HG03135 (cell line): ENCODE results near the gene PDIA2.

ENCODE experiments used
- ATAC-seq: cut with Tn5 transposase; IDR thresholded peaks from one replicate; pipeline ENCODE4 v1.9.1; 2021; ENCODE audit warnings: mild to moderate bottlenecking, moderate library complexity; ENCODE audit not compliant: unreplicated experiment

PDIA2 gene

DNA sequence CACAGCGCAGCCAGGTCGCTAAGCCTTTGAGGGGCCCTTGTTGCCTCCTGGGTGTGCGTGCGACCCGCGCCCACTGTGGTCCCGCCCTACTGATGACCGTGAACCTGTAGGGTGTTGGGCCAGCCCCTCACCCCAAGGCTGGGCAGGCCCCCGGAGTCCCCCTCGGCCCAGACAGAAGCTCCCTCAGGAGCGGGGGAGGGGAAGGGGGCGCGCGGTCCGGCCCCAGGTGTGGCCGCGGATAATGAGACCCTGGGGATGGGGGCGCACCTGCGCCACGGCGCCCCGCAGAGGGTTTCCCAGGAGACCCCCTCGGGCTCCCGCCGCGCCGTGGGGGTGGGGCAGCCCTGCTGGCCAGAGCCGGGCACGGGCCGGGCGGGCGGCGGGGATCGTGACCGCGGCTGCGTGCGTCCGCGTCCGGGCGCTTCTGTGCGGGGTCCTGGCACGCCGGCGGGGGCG, 2.9 kb upstream of the PDIA2 start:
- no peak for ATAC-seq

DNA sequence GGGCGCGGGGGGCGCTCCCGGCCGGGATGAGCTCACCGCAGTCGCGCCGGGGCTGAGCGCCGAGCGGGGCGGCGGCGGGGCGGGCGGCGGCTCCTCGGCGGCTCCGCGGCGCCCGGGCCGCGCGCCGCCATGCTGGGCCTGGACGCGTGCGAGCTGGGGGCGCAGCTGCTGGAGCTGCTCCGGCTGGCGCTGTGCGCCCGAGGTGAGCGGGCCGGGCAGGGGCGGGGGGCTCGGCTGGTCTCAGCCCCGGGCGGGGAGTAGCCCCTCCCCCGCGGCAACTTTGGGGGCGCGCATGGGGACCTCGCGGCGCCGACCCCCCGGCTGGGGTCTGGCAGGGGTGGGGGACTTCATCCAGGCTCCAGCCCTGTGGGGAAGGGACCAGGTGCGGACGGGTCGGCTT, 2.4 kb upstream of the PDIA2 start, which contains the start of gene ARHGDIG:
ARHGDIG (plus strand) TSS at position 40 of the 400 bp plus-strand sequence; CDS start at position 130, 90 bp downstream.
- ATAC-seq, result no peak

DNA sequence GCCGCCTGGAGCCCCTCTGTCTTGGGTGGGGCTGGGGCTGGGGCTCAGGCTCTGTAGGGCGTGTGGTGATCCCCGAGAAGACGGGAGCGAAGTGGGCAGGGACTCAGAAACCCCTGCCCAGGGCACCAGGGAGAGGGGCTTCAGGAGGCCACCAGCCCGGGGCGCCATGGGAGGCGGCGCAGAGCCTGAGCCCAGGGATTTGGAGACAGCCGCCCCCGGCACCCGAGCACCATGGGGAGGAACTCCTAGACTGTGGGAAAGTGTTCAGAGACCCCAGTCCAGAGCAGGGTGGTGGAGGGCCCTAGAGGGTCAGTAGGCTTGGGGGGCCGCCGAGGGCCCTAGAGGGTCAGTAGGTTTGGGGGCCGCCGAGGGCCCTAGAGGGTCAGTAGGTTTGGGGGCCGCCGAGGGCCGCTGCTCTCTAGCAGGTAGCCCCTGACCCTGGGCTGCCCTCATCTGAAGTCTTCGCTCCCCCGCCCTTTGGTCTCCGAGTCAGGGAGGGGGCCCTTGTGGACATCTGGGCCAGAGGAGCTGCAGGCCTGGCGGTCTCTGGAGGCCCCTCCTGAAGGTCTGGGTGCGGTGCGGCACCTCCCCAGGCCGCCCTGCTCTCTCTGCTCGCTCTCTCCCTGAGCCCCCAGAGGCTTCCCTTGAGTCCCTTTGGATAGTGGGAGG, 1.8 kb upstream of the PDIA2 start:
- ATAC-seq, result no peak

DNA sequence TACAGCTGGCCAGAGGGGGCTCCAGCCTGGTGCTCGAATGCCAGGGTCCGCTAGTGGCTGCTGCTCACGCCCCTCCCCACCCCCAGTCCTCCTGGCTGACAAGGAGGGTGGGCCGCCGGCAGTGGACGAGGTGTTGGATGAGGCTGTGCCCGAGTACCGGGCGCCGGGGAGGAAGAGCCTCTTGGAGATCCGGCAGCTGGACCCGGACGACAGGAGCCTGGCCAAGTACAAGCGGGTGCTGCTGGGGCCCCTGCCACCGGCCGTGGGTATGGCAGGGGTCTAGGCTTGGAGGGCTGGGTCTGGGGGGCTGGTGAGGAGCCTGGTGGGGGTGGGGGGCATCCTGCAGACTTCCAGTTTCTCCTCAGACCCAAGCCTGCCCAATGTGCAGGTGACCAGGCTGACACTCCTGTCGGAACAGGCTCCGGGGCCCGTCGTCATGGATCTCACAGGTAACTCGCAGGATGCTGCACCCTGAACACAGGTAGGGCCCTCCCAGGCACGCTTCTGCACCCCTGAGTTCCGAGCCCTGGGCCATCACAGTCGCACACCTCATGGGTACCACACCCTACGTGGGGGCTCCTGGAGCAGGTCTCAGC, 1.2 kb upstream of the PDIA2 start:
- no peak for ATAC-seq

DNA sequence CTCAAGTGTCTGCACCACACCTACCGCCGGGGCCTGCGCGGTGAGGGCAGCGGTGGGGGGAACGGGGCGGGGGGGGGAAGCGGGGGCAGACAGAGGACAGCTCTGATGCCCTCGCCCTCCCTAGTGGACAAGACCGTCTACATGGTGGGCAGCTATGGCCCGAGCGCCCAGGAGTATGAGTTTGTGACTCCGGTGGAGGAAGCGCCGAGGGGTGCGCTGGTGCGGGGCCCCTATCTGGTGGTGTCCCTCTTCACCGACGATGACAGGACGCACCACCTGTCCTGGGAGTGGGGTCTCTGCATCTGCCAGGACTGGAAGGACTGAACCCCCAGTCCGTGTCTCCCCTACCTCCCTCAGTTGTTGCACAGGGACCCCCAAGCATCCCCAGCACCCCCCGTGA, 473 bp upstream of the PDIA2 start:
- ATAC-seq, result no peak

DNA sequence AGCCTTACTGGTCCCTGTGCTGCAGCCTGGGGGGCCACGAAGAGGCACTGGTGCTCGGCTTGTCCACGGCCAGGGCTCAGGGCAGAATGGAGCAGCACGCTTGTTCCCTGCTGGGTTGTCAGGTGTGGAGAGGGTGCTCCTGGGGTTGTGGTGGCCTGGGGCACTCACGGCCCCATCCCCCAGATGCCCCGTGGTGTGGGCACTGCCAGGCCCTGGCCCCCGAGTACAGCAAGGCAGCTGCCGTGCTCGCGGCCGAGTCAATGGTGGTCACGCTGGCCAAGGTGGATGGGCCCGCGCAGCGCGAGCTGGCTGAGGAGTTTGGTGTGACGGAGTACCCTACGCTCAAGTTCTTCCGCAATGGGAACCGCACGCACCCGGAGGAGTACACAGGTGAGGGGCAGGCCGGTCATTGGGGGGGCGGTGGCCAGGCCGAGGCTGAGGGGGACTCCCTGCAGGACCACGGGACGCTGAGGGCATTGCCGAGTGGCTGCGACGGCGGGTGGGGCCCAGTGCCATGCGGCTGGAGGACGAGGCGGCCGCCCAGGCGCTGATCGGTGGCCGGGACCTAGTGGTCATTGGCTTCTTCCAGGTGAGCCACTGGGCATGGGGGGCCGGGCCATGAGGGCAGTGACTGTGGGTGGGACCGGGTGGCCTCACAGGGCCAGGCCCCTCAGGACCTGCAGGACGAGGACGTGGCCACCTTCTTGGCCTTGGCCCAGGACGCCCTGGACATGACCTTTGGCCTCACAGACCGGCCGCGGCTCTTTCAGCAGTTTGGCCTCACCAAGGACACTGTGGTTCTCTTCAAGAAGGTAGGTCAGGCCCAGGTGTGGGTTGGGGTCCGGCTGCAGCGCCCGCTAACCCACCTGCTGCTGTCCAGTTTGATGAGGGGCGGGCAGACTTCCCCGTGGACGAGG, 1.5 kb downstream of the PDIA2 start:
- no peak for ATAC-seq

DNA sequence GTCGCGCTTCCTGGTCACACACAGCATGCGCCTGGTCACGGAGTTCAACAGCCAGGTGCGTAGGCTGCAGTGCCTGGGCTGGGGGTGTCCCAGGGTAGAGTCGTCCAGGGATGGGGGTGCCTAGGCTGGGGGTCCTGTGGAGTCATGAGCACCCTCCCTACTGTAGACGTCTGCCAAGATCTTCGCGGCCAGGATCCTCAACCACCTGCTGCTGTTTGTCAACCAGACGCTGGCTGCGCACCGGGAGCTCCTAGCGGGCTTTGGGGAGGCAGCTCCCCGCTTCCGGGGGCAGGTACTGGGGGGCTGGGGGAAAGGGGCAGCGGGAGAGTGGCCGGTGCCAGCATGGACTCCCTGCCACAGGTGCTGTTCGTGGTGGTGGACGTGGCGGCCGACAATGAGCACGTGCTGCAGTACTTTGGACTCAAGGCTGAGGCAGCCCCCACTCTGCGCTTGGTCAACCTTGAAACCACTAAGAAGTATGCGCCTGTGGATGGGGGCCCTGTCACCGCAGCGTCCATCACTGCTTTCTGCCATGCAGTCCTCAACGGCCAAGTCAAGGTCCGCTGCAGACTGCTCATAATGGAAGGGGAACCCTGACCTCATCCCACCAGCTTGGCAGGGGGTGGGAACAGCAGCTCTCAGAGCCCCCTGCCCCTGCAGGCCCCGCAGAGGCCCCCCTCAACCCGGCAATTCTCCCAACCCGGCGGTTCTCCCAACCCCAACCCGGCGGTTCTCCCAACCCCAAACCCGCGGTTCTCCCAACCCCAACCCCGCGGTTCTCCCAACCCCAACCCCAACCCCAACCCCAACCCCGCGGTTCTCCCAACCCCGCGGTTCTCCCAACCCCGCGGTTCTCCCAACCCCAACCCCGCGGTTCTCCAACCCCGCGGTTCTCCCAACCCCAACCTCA, 2.4 kb downstream of the PDIA2 start:
- ATAC-seq, result no peak

DNA sequence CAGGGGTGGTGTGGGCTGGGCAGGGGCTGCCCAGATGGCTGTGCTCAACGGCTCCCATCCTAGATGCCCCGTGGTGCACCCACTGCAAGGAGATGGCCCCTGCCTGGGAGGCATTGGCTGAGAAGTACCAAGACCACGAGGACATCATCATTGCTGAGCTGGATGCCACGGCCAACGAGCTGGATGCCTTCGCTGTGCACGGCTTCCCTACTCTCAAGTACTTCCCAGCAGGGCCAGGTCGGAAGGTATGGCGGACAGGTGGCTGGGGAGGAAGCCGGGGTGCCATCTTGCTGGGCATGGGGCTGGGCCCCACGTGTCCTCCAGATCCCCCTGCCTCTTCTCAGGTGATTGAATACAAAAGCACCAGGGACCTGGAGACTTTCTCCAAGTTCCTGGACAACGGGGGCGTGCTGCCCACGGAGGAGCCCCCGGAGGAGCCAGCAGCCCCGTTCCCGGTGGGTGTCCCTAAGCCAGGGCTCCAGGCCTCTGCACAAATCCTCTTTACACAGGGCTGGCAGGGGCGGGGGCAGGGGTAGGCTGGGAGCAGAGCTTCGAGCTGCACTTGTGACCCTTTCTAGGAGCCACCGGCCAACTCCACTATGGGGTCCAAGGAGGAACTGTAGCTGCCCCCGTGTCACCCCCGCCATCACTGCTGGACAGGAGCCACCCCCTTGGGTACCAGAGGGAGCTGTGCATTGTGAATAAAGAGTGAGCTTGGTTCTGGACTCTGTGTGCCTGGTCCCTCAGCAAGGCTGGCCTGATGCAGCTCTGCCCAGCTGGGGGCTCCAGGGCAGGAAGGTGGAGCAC, 3.7 kb downstream of the PDIA2 start:
- no peak for ATAC-seq

DNA sequence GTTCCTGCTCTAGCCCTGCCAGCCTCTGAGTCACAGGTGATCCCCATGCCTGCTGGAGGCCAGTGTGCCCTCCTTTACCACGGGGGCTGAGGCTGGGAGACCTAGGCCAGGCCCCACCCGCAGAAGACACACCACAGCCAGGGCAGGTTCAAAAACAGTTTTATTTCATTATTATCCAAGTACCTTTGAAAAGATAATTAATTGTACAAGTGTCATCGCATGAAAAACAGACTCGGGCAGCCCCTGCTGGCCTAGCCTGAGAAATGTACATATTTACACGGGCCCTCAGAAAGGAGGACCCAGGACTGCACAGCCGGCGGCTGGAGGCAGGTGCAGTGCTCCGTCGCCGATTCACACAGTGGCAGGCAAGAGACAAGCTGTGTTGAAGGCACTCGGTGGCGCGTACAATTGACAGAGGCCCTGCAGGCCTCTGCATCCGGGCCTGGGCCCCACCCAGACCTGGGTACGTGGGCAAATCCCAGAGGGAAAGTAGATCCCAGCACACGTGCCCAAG, 4.4 kb downstream of the PDIA2 start:
- no peak for ATAC-seq

DNA sequence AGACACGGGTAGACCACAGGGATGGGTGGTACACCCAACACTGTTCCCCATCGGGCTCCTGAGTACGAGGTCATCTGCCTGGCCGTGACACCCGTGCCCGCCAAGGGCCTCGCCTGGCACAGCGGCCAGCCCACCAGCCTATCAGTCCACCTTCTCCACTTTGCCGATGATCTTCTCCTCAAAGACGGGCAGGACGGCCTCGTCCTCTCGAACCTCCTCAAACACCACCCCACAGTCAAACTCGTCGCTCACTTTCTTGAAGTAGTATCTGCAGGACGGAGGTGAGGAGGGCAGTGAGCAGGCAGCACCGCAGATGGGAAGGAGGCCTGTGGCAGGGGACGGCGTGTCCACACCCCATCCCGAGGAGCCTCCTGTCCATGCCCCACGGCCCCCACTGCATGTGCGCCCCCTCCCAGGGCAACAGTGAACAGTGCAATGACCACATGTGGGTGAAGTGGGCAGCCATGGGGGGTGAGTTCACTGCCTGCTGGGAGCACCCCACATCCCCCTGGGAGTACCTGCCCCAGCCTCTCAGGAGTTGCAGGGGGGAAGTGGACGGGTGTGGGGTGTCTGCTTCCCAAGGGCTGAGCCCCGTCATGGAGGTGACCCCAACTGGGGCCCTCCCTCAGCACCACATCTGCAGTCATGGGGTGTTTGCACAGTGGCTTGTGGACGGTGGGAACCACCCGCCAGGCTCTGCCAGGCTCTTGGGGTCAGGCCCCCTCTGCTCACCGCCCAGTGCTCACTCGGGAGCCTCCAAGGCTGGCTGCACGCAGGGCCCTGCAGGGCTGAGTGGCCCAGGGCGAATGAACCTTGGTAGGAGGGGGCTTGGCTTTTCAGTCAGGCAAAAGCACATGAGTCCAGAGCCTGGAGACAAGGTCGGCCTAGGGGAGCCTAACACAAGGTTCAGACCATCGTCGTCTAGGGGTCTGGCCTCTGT, 5.3 kb downstream of the PDIA2 start:
- ATAC-seq, result no peak

DNA sequence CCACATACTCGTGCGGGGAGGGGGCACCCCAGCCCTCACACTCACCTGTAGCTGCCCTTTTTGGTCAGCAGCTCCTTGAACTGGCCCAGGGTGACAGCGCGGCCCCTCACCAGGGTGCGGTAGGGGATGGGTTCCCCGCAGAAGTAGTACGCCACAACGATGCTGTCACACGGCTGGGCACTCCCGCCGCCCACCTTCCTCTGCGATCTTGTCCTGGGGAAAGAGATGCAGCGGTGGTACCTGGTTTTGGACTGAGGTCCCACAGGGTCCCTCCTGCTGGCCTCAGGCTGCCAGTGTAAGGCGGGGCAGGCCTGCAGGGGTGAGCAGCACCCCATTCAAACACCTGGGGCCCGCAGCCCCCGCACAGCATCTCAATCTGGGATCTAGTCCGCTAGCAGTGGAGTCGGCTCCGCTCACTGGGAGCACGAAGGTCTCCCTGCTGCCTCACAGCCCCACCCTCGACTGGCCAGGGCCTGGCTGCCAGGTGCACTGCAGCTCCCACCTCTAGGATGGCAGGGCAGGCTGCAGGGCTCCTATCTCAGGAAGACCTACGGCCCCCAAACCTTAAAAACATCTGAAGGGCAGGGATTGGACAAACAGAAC, 6.5 kb downstream of the PDIA2 start:
- no peak for ATAC-seq

DNA sequence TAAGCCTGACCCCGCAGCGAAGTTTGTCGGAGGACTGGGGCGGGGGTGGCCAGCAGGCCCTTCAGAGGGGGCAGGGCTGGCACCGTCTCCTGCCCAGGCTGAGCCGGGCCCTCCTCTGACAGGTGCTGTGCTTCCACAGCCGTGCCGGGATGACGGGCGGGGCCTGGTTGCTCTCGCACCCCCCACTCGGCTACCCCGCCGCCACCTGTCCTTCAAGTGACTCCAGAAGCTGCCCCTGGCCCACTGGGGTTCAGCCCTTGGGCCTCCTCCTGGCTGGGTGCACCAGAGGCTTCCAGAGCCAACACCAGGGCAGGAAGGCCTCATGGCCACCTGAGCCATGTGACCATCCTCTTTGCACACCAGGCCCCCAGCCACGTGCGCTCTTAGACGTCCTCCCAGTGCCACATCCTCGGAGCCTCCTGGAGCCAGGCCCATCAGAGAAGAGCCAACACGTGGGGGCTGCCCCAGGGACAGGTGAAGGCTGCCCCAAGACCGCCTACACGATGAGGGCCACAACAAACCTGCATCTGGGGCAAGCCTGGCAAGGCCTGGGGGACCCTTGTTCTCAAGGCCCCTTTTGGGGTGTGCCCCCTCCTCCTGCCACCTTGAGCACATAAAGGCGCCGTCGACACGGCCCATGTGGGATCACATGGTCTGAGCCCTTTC, 7.2 kb downstream of the PDIA2 start:
- no peak for ATAC-seq

DNA sequence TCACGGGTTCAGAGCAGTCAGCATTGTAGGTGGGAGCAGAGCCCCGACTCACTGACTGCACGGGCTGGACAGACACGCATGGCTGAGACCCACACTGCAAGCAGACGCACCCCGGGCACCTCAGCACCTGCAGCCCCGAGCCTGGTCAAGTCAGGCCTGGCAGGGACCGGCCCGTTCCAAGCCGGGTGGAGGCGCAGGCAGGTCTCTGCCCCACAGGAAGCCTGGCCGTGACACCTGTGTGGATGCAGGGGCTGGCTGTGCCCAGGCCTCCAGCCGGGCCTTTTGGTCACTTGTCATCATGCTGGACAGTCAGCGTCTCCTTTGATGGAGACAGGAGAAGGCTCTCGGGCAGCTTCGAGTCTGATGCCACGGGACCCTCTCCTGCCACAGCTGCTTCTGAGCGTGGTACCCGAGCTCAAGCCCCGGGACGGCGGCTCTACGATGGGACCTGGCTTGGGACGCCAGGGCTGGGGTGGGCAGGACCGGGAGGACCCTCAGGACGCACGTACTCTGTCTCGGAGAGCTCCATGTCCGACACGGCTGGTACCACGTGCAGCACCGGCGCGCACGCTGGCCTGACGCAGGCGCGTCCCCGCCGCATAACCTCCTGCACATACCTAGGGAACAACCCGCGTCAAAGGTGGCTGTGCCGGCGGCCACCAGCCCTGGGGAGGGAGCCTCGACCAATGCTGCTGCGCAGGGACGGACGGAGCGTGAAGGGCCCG, 7.9 kb downstream of the PDIA2 start:
- ATAC-seq, result no peak

DNA sequence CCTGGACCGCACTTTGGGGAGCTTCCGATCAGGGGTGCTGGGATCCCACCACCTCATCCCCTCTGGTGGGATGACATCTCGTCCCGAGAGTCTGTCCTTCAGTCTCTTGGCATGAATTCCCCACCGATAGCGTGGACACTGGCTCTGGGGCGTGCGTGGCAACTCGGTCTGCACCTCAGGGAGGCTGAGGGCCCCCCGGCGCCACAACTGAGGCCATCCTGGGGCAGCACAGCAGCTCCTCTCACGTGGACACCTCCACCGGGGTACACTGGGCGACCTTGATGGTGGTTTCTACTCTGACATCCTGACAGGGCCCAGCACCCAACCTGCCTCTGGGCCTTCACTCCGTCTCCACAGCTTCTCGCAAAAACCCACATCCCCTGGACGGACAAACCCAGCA, 8.6 kb downstream of the PDIA2 start:
- ATAC-seq, result no peak

DNA sequence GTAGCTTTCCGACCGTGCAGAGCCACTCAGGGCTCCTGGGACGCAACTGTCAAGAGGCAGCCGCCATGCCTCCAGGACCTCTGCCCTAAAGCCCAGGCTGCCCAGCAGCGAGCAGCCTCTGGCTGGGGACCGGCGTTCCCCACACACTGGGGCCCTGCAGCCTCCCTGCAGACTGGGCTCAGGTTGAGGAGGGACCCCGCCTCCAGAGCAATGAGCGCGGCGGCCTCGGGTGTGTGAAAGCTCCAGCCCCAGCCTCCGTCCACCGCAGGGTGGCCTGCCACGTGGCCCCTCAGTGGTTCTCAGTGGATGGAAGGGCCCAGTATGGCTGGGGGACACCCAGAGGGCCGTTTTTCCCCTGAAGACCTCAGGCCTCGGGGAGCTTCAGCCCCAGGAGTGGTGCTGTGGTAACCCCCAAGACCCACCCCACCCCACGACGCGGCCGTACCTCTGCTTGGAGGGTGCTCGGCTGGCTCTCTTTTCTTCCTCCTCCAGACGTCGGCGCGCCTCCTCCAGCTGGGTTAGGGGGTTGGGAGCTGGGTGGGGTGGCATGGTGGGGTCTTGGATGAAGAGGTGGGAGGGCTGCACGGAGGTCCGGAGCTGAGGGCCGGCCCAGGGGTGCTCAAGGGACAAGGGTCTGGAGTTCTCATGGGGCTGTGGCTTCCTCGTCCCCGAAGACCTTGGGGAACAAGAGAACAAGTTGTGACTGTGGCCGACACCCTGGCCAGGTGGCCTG, 10.2 kb downstream of the PDIA2 start:
- no peak for ATAC-seq

DNA sequence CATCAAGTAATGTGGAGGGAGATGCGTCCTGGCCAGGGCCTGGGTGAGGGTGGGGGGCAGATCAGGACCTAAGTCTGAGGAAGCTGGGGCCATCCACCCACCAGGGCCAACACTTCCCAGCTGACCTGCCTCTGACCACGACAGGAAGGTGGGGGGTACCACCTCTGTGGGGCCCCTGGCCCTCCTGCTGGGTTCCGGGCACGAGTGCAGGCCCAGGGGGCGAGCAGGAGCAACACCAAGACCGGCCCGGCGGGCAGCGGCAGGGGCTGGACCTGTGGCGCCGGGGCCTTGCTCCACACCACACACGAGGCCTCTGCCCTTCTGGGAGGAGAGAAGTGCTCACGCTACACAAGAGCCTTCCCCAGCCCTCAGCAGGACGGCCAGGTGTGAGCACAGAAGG, 13.3 kb downstream of the PDIA2 start:
- no peak for ATAC-seq
